Endometrial microvascular endothelial cells (primary cell): Measurements from ENCODE around the gene KRT6A. TPM values are rescaled to one million over a fixed set of nuclear protein-coding genes. Genes with fewer than 3 reads are reported as not detected.
"Not testable (repeated sequence)": the region's sequence is repeated elsewhere in the genome, so short reads cannot be mapped to it uniquely, and the experiment has no call there.

Experiments
- in situ Hi-C: cut with HindIII; loops from 2 replicates; pipeline ENCODE4 v1.10.0; 2017; ENCODE audit warnings: low sequenced_read_pairs, low pct_unique_long_range_greater_than_20kb; ENCODE audit errors: inconsistent ontology term
- total RNA-seq: library from RNA; depleted of rRNA; stranded (reverse); fragments of >200 nt; gene quantifications from one replicate; pipeline ENCODE4 v1.2.3, GENCODE V29; 2015; ENCODE audit errors: inconsistent ontology term

KRT6A gene
- total RNA-seq, 1 donor from 2014 or later: not detected

- in situ Hi-C loops: no loop called here
Measured at GRCh38 chr12:52513736-52514135, 20.7 kb upstream of the KRT6A start.

GRCh38 chr12:52508211-52508610 lies 15.2 kb upstream of the KRT6A start:
- in situ Hi-C loops: no loop called here

- in situ Hi-C loops: no loop called here
Measured at GRCh38 chr12:52506858-52507715, 14.0 kb upstream of the KRT6A start.

GRCh38 chr12:52502877-52503276 lies 9.8 kb upstream of the KRT6A start:
- in situ Hi-C loops: no loop called here

GRCh38 chr12:52501490-52501889 lies 8.4 kb upstream of the KRT6A start:
- in situ Hi-C loops: no loop called here

- in situ Hi-C loops: not testable (repeated sequence)
Measured at GRCh38 chr12:52500574-52500973, 7.5 kb upstream of the KRT6A start.

- in situ Hi-C loops: no loop called here
Measured at GRCh38 chr12:52499806-52500560, 6.9 kb upstream of the KRT6A start.

GRCh38 chr12:52498946-52499345 lies 5.9 kb upstream of the KRT6A start:
- in situ Hi-C loops: no loop called here

- in situ Hi-C loops: no loop called here
Measured at GRCh38 chr12:52497975-52498374, 4.9 kb upstream of the KRT6A start.

GRCh38 chr12:52496590-52497071 lies 3.6 kb upstream of the KRT6A start:
- in situ Hi-C loops: no loop called here

- in situ Hi-C loops: no loop called here
Measured at GRCh38 chr12:52496054-52496453, 3.0 kb upstream of the KRT6A start.

GRCh38 chr12:52495389-52495788 lies 2.3 kb upstream of the KRT6A start:
- in situ Hi-C loops: no loop called here

GRCh38 chr12:52494518-52494917 lies 1.5 kb upstream of the KRT6A start:
- in situ Hi-C loops: no loop called here

GRCh38 chr12:52494100-52494499 lies 1.0 kb upstream of the KRT6A start:
- in situ Hi-C loops: no loop called here

- in situ Hi-C loops: not testable (repeated sequence)
Measured at GRCh38 chr12:52492405-52492804, 652 bp downstream of the KRT6A start.

- in situ Hi-C loops: not testable (repeated sequence)
Measured at GRCh38 chr12:52491495-52491894, 1.6 kb downstream of the KRT6A start.

- in situ Hi-C loops: no loop called here
Measured at GRCh38 chr12:52488736-52489135, 4.3 kb downstream of the KRT6A start.

GRCh38 chr12:52487744-52488443 lies 5.2 kb downstream of the KRT6A start:
- in situ Hi-C loops: not testable (repeated sequence)

GRCh38 chr12:52487211-52487610 lies 5.8 kb downstream of the KRT6A start:
- in situ Hi-C loops: no loop called here
